ENCODE data around the gene NTM. TPM values are rescaled to one million over a fixed set of nuclear protein-coding genes. Genes with fewer than 3 reads are reported as not detected.

NTM gene
- total and polyA plus RNA-seq, 2 of the 8 experiments (the other 6 are each of a cell fraction or from before 2014, with no cell fraction given), result 13.4 to 20.0 TPM

DNA sequence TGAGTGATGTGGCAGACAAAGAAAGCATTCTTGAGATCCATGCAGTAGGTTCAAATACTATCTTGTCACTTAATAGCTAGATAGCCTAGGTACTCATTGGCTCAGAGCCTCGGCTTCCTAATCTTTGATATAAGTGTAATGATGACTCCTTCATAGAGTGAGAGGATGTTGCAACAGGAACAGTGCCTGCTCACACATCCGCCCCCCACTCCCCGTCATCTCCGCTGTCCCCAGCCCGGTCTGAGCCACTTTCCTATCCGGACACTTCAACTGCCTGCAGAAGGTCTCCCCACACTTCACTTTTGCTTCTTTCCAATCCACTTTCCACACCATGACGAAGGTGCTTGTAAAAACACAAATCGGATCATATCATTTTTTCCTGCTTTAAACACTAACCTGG, 128.8 kb downstream of the NTM start (continued):
- no peak for TF ChIP-seq HDAC6 (IDR thresholded peaks at IDR 0.05; ENCODE audit: low read depth, low read length)
- no peak for TF ChIP-seq SIX5 (IDR thresholded peaks at IDR 0.05; ENCODE audit: low read depth, low read length)
- TF ChIP-seq, protein P1, sequence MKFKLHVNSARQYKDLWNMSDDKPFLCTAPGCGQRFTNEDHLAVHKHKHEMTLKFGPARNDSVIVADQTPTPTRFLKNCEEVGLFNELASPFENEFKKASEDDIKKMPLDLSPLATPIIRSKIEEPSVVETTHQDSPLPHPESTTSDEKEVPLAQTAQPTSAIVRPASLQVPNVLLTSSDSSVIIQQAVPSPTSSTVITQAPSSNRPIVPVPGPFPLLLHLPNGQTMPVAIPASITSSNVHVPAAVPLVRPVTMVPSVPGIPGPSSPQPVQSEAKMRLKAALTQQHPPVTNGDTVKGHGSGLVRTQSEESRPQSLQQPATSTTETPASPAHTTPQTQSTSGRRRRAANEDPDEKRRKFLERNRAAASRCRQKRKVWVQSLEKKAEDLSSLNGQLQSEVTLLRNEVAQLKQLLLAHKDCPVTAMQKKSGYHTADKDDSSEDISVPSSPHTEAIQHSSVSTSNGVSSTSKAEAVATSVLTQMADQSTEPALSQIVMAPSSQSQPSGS (IDR thresholded peaks at IDR 0.05; ENCODE audit: low read length), result no peak
